Measurements from ENCODE around the gene MACC1. TPM values are rescaled to one million over a fixed set of nuclear protein-coding genes. Genes with fewer than 3 reads are reported as not detected.

Gene MACC1
- total RNA-seq, 4 donors from 2014 or later = 0.21 to 2.4 (median 1.2) TPM

GRCh38 chr7:20229646-20230500 lies 12.7 kb upstream of the MACC1 start:
- H3K4me1 ChIP-seq = peaks cover 0 to 13% (median 0%) of the 10 kb centered on the region in 4 donors
- WGBS, 2 donors = 35 to 41% methylated on average over 7 of the region's 7 CpGs
- no peaks in the 10 kb centered on the region for H3K9me3 ChIP-seq
- no peak overlapping the region for H3K27ac ChIP-seq
- DNase-seq (ENCODE audit: low spot score in 2 of 2) = no peak
- TF ChIP-seq POLR2A (IDR thresholded peaks at IDR 0.05) (no peak), EP300 (IDR thresholded peaks at IDR 0.05) (peak in 1 of 2 donors; percentile 41)
- no peaks in the 10 kb centered on the region for H3K36me3 ChIP-seq
- no peaks in the 10 kb centered on the region for H3K27me3 ChIP-seq
- H3K4me3 ChIP-seq = no peak overlapping the region

- 77 to 83% methylated on average over 3 of the region's 3 CpGs for WGBS, 2 donors
- H3K27ac ChIP-seq = no peak overlapping the region
Observed at GRCh38 chr7:20229081-20229480, 11.9 kb upstream of the MACC1 start.

GRCh38 chr7:20228654-20229053 lies 11.5 kb upstream of the MACC1 start:
- no peak overlapping the region for H3K27ac ChIP-seq
- no peak overlapping the region for H3K4me3 ChIP-seq
- TF ChIP-seq POLR2A (IDR thresholded peaks at IDR 0.05) = no peak
- TF ChIP-seq, protein P1, sequence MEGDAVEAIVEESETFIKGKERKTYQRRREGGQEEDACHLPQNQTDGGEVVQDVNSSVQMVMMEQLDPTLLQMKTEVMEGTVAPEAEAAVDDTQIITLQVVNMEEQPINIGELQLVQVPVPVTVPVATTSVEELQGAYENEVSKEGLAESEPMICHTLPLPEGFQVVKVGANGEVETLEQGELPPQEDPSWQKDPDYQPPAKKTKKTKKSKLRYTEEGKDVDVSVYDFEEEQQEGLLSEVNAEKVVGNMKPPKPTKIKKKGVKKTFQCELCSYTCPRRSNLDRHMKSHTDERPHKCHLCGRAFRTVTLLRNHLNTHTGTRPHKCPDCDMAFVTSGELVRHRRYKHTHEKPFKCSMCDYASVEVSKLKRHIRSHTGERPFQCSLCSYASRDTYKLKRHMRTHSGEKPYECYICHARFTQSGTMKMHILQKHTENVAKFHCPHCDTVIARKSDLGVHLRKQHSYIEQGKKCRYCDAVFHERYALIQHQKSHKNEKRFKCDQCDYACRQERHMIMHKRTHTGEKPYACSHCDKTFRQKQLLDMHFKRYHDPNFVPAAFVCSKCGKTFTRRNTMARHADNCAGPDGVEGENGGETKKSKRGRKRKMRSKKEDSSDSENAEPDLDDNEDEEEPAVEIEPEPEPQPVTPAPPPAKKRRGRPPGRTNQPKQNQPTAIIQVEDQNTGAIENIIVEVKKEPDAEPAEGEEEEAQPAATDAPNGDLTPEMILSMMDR (IDR thresholded peaks at IDR 0.05) = no peak
- TF ChIP-seq EP300 (IDR thresholded peaks at IDR 0.05) = no peak
- no peaks in the 10 kb centered on the region for H3K27me3 ChIP-seq
- H3K4me1 ChIP-seq = peaks cover 0 to 13% (median 0%) of the 10 kb centered on the region in 4 donors
- DNase-seq (ENCODE audit: low spot score in 2 of 2) = no peak
- H3K9me3 ChIP-seq = no peaks in the 10 kb centered on the region
- no peaks in the 10 kb centered on the region for H3K36me3 ChIP-seq

More at GRCh38 chr7:20229081-20229480, 11.9 kb upstream of the MACC1 start:
- peaks cover 0 to 13% (median 0%) of the 10 kb centered on the region in 4 donors for H3K4me1 ChIP-seq
- H3K9me3 ChIP-seq = no peaks in the 10 kb centered on the region
- H3K36me3 ChIP-seq = no peaks in the 10 kb centered on the region
- H3K27me3 ChIP-seq = no peaks in the 10 kb centered on the region
- no peak for DNase-seq (ENCODE audit: low spot score in 2 of 2)
- H3K4me3 ChIP-seq = no peak overlapping the region
- TF ChIP-seq, protein P1 (IDR thresholded peaks at IDR 0.05) = no peak
- TF ChIP-seq EP300 (IDR thresholded peaks at IDR 0.05) = no peak
- TF ChIP-seq POLR2A (IDR thresholded peaks at IDR 0.05) = no peak

DNA sequence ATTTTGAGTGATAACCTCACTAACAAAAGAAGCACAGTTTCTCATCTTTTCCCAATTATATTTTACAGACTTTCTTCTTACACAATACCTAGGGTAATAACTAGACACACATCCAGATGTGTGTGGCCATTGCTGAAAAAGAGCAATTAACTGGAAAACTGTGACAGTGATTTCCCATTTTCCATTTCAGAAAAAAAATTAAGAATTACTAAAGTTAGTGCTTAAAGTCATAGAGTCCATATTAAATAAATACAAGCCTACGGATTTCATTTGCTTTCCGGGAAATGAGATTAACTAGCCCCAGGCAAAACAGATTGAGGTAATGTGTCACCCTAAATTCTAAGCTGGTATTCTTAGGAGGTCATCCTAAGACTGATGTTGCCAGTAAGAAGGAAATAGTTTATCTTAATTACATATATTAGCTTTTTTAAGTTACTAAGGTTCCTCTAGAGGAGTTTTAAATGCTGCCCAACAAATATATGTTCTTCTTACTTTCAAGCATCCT lies 10.2 kb upstream of the MACC1 start:
- no peak for DNase-seq (ENCODE audit: low spot score in 2 of 2)
- TF ChIP-seq POLR2A (IDR thresholded peaks at IDR 0.05) (no peak), EP300 (IDR thresholded peaks at IDR 0.05) (no peak)
- TF ChIP-seq, protein P1 (IDR thresholded peaks at IDR 0.05) = no peak
- 87% methylated on average over 2 of the region's 2 CpGs for WGBS, 2 donors
- Histone ChIP-seq H3K4me3 (no peak overlapping the region), H3K27me3 (no peaks in the 10 kb centered on the region), H3K27ac (no peak overlapping the region), H3K36me3 (no peaks in the 10 kb centered on the region), H3K9me3 (no peaks in the 10 kb centered on the region), H3K4me1 (peaks cover 0 to 13% (median 0%) of the 10 kb centered on the region in 4 donors)

GRCh38 chr7:20226860-20227259 lies 9.7 kb upstream of the MACC1 start:
- no peaks in the 10 kb centered on the region for H3K9me3 ChIP-seq
- no peaks in the 10 kb centered on the region for H3K36me3 ChIP-seq
- no peaks in the 10 kb centered on the region for H3K27me3 ChIP-seq
- WGBS, 2 donors = 0 to 45% methylated on average over 1 of the region's 1 CpG
- TF ChIP-seq EP300 (IDR thresholded peaks at IDR 0.05) (no peak), POLR2A (IDR thresholded peaks at IDR 0.05) (no peak)
- TF ChIP-seq, protein P1 (IDR thresholded peaks at IDR 0.05) = no peak
- H3K4me3 ChIP-seq = no peak overlapping the region
- no peak for DNase-seq (ENCODE audit: low spot score in 2 of 2)
- H3K4me1 ChIP-seq = peaks cover 0 to 16% (median 2%) of the 10 kb centered on the region in 4 donors
- no peak overlapping the region for H3K27ac ChIP-seq

Data from tibial nerve (tissue), 4 donors.